Measurements from ENCODE around the gene POGLUT2.
"Not testable (repeated sequence)": the region's sequence is repeated elsewhere in the genome, so short reads cannot be mapped to it uniquely, and the experiment has no call there.

Gene POGLUT2

DNA sequence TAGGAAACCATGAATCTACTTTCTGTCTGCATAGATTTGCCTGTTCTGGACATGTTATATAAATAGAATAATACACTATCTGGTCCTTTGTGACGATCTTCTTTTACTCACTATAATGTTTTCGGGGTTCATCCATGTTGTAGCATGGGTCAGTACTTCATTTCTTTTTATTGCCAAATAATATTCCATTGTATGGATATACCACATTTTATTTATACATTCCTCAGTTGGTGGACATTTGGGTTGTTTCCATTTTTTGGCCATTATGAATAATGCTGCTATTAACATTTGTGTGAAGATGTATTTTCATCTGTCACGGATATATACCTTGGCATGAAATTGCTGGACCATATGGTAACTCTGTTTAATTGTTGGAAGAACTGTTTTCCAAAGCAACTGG lies 6.9 kb upstream of the POGLUT2 start:
- DNase-seq = no peak

DNA sequence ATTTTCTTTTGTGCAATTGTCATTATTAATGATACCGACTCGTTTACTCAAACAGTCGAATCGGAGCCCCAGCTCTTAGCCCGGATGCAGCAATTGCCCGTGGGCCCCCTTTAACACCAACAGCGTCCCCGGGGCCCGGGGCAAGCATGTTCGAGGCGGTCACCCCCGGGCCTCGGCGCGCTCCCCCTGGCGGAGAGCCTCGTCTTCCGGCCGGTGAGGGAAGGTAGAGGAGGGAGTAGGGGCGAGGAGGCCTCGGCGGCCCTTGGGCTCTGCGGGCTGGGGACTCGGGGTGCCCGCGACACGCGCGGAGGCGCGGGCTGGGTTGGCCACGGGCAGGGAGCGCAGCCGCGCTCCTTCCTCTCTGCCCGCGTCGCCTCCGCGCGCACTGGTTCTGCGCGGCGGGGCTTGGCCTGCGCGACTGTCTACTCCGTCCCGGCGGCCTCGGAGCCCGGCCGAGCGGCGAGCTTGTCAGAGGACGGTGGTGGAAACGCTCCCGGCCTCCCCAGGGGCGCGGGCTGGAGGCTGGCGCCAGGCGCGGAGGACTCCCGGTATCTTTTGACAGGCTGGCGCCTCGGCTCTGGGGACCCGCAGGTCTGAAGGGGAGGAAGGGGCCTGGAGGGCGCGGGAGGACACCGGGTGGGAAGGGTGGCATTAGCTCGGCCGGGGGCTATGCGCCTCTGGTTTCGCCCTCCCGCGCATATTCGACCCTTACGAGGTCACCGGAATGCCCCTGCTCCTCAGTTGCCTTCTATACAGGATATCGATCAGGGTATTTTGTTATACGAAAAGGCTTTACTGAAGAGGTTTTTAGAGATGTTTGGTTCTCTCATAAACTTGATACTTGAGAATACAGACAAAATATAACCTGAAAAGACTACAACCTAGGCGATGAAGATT lies 1.6 kb upstream of the POGLUT2 start:
- DNase-seq = peak; percentile 87

DNA sequence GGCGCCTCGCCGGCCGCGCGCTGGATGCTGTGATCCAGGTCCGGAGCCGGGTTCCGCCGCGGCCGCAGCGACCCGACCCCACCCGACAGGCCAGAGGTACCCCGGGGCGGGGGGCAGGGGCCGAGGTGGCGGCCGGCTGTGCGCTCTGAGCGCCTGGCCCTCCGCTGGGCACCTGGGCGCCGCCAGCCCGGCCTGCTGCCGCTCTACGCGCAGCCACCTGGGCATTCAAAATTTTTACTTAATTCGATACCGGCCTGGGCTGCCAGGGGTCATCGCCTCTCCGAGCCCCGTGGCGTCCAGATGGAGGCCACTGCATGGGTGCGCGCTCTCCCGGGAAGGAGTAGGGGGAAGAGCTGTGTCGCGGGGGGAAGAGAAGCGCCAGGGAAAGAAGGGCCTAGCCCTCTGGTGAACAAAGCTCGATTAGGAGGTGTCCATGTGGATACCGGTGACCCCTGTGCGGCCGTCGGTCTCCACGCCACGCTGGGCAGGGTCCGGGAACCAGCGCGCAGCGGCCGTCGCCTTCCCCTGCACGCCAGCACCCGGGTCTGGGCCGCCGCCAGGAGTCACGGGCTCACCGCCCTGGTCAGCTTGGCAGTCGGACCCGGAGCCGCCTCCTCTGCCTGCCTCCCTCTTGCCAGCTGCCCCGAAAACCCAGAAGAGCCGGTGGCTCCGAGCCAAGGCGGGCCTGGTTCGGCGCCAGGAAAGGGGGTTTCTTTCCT lies 809 bp upstream of the POGLUT2 start:
- DNase-seq = peak; percentile 49

DNA sequence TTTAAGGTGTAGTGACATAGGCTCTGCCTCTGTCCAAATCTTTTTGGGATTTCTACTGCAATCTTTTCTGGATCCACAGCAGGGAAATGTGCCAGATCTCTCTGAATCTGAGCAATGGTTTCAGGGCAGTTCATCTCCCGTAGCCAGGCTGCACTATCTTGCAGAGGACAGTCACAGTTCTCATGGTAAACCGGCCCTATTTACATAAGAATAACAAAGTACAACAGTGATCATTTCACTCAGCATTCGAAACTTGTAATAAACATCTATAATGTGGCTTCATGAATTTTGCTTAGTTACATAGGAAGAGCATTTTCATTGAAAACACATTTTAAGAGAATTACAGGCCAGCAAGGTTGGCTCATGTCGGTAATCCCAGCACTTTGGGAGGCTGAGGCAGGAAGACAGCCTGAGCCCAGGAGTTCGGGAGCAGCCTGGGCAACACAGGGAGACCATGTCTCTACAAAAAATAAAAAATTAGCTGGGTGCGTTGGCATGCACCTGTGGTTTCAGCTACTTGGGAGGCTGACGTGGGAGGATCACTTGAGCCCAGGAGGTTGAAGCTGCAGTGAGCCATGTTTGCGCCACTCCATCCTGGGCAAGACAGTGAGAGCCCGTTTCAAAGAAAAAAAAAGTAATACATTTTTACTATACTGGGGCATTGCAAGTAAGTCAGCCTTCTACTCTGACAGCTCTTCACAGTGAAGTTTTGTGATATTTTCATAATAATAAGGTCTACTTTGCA lies 5.0 kb downstream of the POGLUT2 start:
- DNase-seq = no peak

DNA sequence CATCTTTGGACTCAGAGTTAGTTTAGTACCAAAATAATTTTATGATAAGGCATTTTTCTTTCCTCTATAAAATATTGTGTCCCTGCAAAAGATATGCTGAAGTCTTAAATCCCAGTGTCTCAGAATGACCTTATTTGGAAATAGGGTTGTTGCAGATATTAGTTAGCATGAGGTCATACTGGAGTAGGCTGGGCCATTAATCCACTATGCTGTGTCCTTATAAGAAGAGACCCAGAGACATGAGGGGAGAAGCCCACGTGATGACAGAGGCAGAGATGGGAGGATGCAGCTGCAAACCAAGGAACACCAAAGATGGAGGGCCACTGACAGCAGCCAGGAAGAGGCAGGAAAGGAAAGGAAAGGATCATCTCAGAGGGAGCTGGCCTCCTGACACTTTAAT lies 6.4 kb downstream of the POGLUT2 start:
- no peak for DNase-seq

DNA sequence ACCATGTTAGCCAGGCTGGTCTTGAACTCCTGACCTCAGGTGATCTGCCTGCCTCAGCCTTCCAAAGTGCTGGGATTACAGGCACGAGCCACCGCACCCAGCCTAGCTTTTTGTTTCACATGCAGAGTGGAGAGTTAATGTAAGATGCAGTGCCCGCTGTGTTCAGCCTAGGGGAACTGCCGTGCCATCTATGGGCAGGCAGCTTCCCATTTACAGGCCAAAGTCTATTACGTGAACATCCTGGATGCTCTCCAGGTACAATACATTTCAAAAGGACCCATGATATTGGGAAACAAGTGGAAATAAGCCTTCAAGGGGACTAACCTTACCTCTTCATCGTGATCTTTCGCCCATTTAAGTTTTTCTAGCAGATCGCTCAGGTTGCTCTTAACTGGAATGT lies 10.1 kb downstream of the POGLUT2 start:
- DNase-seq = no peak

DNA sequence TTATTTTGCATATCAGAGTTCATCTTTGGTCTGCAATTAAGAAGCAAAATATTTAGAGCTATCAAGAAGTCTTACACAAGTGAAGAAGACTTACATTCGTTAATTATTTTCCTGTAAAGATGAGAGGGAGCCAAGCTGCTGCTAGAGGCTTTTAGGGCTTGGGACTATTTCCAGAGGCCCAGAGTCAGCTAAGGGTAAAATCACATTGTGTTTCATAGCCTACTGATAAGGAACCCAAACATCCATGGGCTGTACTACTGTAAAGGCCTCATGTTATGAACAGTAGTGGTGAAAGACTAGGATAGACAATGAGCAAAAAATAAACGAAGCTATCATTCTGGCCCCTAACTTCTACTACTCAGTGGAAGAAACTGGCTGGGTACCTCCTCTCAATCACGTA lies 14.3 kb downstream of the POGLUT2 start:
- no peak for DNase-seq

DNA sequence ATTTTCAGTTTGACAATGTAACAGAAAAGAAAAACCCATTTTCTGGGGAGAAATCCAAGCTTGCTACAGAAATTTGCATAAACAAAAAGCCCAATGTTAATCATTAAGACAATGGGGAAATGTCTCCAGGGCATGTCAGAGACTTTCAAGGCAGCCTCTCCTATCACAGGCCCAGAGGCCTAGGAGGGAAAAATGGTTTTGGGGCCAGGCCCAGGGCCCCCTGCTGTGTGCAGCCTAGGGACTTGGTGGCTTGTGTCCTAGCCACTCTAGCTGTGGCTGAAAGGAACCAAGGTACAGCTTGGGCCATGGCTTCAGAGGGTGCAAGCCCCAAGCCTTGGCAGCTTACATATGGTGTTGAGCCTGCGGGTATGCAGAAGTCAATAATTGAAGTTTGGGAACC lies 17.2 kb downstream of the POGLUT2 start:
- DNase-seq = no peak

DNA sequence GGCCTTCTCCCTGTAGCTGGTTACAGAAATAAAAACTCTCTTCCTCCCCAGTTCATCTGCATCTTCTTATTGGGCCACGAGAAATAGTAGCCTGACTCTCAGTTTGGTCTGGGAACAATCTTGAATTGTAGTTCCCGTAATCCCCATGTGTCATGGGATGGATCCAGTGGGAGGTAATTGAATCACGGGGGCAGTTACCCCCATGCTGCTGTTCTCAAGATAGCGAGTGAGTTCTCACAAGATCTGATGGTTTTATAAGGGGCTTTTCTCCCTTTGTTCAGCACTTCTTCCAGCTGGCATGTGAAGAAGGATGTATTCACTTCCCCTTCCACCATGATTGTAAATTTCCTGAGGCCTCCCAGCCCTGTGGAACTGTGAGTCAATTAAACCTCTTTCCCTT lies 18.1 kb downstream of the POGLUT2 start:
- DNase-seq = not testable (repeated sequence)

DNA sequence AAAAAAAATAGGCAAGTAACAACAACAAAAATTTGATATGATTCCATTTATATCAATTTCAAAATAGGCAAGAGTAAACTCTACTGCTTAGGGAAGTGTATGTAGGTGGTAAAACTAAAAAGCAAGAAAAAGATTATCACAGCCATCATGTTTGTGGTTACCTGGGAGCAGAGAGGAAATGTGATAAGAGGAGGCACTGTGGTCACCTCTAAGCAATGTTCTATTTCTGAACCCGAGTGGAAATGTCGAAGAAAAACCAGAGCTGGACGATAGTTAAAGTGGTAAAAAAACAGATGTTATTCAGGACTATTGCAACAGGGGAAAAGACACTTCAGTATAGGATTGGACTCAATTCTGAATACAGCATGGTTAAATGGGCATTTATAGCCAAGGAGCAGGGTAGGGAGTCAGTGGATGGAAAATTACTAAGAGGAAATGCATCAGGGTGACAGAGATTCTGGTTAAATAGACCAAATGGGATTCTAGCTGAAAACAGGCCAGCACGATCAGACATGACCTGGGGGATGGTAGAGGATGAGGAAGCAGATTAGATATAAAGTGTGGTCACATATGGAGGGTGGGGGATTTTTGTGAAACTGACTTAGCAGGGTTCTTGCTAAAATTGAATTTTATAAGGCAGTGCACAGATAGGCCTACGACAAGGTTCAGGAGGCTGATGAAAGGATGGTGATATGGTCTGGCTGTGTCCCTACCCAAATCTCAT lies 19.2 kb downstream of the POGLUT2 start:
- no peak for DNase-seq

DNA sequence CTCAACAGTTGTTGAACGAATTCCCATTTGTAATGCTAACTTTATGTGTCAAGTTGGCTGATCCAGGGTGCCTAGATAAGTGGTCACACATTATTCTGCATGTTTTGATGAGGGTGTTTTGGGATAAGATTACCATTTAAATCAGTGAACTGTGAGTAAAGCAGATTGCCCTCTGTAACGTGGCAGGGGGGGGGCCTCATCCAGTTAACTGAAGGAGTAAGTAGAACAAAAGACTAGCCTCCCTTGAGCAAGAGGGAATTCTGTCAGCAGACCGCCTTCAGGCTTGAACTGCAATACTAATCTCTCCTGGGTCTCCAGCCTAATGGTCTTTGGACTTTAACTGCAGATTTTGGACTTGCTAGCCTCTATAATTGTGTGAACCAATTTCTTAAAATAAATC lies 21.0 kb downstream of the POGLUT2 start:
- no peak for DNase-seq

DNA sequence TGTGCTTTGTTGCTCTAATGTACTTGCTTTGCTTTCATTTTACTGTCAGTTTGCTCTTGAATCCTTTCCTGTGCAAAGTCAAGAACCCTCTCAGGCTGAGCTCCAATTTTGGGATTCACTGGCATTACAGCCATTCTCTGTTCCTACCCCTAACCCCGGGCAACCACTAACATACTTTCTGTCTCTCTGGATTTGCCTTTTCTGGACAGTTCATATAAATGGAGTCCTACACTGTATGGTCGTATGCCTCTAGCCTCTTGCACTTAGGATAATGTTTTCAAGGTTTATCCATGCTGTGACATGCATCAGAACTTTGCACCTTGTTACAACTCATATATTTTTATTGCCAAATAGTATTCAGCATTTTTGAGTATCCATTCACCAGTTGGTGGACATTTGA lies 22.5 kb downstream of the POGLUT2 start:
- no peak for DNase-seq

DNA sequence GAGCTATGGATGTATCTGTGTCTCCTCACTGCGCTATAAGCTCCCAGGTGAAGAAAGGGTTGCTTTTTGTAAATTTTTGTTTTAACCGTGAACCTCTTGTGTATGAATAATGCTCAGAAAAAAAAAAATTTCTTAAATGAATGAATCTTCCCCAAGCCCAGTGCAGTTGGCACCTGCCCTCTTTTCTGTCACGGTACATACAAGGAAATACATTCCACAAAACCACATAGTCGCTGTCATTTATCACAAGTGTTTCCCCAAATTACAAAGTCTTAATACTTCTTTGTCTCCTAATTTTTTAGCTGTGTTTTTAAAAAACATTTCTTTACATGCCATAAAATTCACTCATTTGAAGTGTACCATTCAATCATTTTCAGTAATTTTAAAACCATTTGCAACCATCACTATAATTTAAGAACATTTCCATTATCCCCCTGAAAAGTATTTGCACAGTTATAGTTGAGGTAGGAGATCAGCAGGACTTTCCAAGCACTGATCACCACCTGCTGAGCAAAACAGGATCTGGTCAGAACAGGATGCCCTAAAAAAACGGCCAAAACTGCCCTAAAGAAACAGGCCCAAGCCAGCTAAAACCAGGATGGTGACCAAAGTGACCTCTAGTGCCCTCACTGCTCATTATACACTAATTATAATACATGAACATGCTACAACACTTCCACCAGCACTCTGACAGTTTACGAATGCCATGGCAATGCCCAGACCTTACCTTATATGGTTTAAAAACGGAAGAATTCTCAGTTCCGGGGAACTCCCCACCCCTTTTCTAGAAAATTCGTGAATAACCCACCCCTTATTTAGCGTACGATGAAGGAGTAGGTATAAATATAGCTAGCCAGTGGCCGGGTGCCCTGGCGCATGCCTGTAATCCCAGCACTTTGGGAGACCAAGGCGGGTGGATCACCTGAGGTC lies 23.9 kb downstream of the POGLUT2 start:
- DNase-seq = peak; percentile 88

DNA sequence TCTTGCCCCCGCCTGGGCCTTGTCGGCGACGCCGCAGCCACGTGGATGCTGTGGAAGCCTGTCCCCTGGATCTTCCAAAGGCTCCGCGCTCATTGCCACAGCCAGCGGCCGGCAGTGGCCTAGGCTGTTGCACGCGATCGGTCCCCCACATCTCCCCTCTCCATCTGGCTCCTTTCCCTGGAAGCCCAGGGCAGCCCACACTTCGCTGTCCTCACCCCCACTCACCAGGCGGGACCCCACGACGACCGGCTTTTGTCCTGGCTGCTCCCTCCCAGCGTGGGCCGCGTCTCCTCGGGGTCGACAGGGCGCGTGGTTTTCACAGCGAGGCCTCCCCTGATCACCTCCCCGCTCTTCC lies 24.6 kb downstream of the POGLUT2 start:
- no peak for DNase-seq

DNA sequence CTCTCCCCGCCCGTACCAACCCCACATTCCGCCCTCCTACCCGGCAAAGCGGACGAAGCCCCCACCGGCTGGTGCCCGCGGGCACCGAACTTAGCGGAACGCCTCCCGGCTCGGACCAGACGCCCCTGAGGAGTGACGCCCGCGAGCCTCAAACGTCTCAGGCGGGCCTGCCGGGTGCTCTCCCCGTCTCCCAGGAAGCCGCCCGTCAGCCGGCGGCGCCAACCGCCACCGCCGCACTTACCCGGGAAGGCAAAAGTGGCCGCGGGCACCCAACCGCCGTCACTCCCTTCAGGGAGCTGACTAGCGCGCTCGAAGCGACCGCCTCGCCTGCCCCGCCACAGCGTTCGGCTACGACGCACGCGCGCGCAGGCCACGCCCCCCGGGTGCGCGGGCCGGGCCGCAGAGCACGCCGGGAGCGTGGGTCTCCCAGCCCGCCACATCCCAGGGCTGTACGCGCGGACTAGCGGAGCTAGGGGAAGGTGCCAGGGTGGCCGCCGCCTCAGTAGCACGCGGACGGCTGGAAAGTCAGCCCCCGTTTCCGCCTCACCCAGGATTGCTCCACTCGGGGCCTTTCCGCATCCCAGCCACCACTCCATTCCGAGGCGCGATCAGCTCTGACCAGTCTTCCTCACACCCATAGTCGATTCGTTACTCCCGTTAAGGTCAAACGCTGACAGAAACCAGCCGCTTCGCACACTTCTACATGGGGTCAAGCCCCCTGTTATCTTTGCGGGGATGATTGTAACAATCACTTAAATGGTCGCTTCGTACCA lies 25.1 kb downstream of the POGLUT2 start, which contains the start of gene TEX30:
TEX30 (minus strand) TSS at position 346 of the 773 bp plus-strand sequence. CDS start 3,760 bp downstream, outside the sequence.
- peak; percentile 88 for DNase-seq

DNA sequence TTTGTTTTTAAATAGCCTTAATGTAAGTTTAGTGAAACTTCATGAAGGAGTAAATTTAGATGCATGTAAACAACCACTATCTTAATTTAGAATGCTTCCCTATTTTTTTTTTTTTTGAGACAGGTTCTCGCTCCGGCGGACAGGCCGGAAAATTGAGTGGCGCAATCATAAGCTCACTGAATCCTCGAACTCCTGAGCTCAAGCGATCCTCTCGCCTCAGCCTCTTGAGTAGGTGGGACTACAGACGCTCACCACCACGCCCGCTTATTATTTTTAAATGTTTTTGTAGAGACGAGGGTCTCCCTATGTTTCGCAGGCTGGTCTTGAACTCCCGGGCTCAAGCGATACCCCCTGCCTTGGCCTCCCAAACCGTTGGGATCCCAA lies 26.7 kb downstream of the POGLUT2 start:
- no peak for DNase-seq

DNA sequence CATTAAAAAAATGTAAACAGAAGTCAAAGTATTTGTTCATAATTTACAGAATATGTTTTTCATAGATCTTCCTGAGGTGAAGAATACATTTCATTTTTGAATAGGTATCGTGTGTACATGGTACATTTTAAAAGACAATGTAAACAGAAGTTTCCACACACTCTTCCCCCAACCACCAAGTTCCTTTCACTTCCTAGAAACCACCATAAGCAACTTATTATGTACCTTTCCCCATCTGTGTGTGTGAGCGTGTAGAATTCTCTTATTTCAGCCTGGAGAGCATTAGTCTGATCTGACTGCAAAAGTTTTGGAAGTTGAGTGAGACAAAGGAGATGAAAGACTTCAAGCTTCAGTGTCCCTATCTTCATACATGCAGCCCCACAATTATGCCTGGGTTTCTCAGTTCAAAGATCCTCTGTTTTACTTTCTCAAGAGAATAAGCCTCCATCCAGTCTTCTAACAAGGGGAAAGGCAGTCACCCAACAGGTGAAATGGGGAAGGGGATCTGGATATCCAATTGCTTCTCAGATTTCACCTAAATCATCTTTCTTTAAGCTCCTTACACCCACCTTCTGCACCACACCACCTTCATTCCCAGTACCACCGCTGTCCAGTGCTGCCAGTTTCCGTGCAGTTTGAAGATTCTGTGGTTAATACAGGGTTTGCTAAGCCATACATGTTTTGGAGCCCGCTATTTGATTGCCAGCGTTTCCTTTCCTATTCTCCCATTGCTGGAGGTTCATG lies 27.3 kb downstream of the POGLUT2 start:
- DNase-seq = no peak

DNA sequence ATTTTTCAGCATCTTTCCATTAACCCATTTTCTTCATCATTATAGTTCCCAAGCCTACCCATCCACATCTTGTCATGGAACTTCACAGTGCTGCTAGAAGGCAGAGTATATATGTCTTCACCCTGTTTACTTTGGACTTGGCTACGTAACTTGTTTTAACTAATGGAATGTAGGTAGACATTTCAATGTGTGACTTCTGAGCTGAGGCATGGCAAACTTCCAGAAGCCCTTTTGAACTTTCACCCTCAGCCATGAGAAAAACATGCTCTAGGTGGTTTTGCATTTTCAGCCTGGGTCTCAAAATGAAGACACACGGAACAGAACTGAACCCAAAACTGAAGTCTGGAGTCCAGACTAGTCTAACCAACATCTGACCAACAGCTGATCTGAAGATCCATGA lies 28.3 kb downstream of the POGLUT2 start:
- DNase-seq = no peak

DNA sequence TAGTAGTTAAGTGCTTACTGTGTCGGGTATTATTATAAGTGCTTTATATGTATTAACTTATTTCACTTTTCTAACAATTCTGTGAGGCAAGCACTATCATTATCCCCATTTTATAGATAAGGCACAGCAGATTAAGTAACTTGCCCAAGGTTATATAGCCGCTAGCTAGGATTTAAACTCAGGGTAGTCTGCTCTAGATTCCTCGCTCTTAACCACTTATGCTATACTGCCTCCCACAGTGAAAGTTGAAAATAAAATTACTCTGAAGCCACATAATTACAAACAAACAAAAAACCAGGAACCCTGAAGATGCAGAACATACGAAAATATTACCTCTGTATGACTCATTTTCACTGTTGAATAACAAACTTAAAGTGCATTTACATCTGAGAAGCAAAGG lies 29.1 kb downstream of the POGLUT2 start:
- DNase-seq = peak; percentile 46

DNA sequence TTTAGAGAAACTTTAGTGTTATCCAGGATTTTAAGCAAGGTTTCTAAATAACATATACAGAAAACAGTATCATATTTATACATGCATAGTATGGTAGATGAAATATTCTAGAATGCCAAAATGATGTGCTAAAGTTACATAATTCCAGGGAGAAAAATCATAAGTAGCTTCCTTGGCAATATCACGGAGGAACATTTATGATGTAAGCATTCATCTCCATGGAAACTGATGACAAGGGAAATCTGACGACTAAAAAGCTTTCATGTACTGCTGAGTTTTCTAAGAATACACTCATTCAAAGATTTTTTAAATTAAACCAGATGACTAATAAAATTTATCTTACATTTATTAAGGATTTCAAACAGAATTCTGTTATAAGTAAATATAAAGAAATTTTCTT lies 29.9 kb downstream of the POGLUT2 start:
- no peak for DNase-seq
